Left hindlimb (tissue), 1 donor: ENCODE measurements around the gene SNRK.

Experiments
- DNase-seq: peaks from one replicate; pipeline ENCODE4 v3.0.0-alpha.2; 2018

SNRK gene

GRCh38 chr3:43279082-43279481 lies 7.3 kb upstream of the SNRK start:
- no peak for DNase-seq

GRCh38 chr3:43279532-43279931 lies 6.8 kb upstream of the SNRK start:
- no peak for DNase-seq

GRCh38 chr3:43281020-43281419 lies 5.3 kb upstream of the SNRK start:
- no peak for DNase-seq

- no peak for DNase-seq
These were observed 2.2 kb upstream of the SNRK start for GRCh38 chr3:43284171-43284570.

- no peak for DNase-seq
These were observed 696 bp upstream of the SNRK start for GRCh38 chr3:43285644-43286043.

- DNase-seq = no peak
These were observed 630 bp downstream of the SNRK start for GRCh38 chr3:43286841-43287499.

GRCh38 chr3:43287500-43287873 lies 1.1 kb downstream of the SNRK start:
- DNase-seq = no peak

- no peak for DNase-seq
These were observed 2.0 kb downstream of the SNRK start for GRCh38 chr3:43288366-43288765.

- no peak for DNase-seq
These were observed 2.5 kb downstream of the SNRK start for GRCh38 chr3:43288850-43289249.

GRCh38 chr3:43289401-43289800 lies 3.1 kb downstream of the SNRK start:
- DNase-seq = no peak

GRCh38 chr3:43289841-43290470 lies 3.6 kb downstream of the SNRK start:
- no peak for DNase-seq

- no peak for DNase-seq
These were observed 4.6 kb downstream of the SNRK start for GRCh38 chr3:43290956-43291355.

GRCh38 chr3:43291546-43291945 lies 5.2 kb downstream of the SNRK start:
- no peak for DNase-seq

- DNase-seq = no peak
These were observed 8.6 kb downstream of the SNRK start for GRCh38 chr3:43294975-43295374.

GRCh38 chr3:43296565-43296964 lies 10.2 kb downstream of the SNRK start:
- DNase-seq = no peak

GRCh38 chr3:43298292-43298691 lies 12.0 kb downstream of the SNRK start:
- DNase-seq = no peak

GRCh38 chr3:43298761-43299160 lies 12.4 kb downstream of the SNRK start:
- no peak for DNase-seq

- DNase-seq = no peak
These were observed 16.0 kb downstream of the SNRK start for GRCh38 chr3:43302116-43302880.

- no peak for DNase-seq
These were observed 17.8 kb downstream of the SNRK start for GRCh38 chr3:43304126-43304525.

- DNase-seq = no peak
These were observed 20.9 kb downstream of the SNRK start for GRCh38 chr3:43307226-43307625.

- no peak for DNase-seq
These were observed 21.3 kb downstream of the SNRK start for GRCh38 chr3:43307649-43308048.

- no peak for DNase-seq
These were observed 23.3 kb downstream of the SNRK start for GRCh38 chr3:43309372-43310305.
